ENCODE results near the gene NEK2. TPM values are rescaled to one million over a fixed set of nuclear protein-coding genes. Genes with fewer than 3 reads are reported as not detected.

The NEK2 gene
- 33.4 to 49.9 TPM (median 40.4 TPM) in 5 replicates for total RNA-seq (2022; extraction: Qiagen RNA extraction)

DNA sequence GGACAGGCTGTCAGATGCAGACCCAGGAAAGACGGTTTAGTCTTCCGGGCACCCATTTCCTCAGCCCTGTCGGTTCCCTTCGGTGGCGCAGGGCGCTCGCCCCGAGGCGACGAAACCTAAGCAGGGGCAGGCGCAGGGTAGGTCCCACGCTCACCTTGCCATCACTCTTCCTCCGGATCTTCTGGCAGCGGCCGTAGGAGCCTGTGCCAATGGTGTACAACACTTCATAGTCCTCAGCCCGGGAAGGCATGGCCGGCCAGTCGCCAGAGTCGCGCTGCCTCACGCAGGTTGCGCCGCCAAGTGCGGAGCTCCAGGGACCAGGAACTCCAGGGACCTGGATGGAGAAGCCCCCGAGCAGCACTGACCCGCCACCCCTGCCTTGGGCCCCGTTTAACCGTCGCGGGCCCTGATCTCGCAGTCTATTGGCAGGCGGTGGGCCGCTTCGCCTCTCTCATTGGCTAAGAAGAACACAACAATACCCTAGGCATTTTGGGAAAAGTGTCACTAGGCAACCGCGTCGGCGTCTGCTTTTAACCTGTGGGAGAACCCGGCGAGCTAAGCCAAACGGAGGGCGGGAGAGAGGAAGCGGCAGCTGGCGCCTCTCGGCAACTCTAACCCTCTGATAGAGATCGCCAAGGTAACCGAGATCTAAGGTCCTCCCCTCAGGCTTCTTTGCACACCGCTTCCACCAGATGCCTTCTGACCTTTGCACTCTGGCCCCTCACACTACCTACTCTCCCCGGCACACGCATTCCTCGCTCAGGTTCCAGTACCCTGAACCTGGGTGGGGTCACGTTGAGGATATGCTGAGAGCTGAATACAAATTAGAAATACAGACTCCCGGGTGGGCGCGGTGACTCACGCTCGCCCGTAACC, at the start of gene NEK2:
Gene NEK2 (minus strand): TSS at position 392 of the 876 bp plus-strand sequence. CDS start 142 bp downstream, at position 250.

Other genes starting within 250 kb of the NEK2 start
- gene RD3, start 183.5 kb downstream of the NEK2 start, total RNA-seq (2022; extraction: Qiagen RNA extraction) = not detected in 5 replicates
- gene SLC30A1, start 96.5 kb downstream of the NEK2 start, total RNA-seq (2022; extraction: Qiagen RNA extraction) = 18.5 to 23.5 TPM (median 20.8 TPM) in 5 replicates
- 19.1 to 30.6 TPM (median 26.9 TPM) in 5 replicates for gene LPGAT1, start 155.1 kb upstream of the NEK2 start, total RNA-seq (2022; extraction: Qiagen RNA extraction)

Data from A549 treated with Hydrocortisone at 1 μM for 4 hours (cell line).